ENCODE measurements around the gene HIC2. TPM values are rescaled to one million over a fixed set of nuclear protein-coding genes. Genes with fewer than 3 reads are reported as not detected.
"Not testable (repeated sequence)": the region's sequence is repeated elsewhere in the genome, so short reads cannot be mapped to it uniquely, and the experiment has no call there.

HIC2 gene
- total and polyA plus RNA-seq, 9 of the 15 experiments (the other 6 are each of a cell fraction or from before 2014, with no cell fraction given): 1.7 to 117 (median 35.5) TPM

DNA sequence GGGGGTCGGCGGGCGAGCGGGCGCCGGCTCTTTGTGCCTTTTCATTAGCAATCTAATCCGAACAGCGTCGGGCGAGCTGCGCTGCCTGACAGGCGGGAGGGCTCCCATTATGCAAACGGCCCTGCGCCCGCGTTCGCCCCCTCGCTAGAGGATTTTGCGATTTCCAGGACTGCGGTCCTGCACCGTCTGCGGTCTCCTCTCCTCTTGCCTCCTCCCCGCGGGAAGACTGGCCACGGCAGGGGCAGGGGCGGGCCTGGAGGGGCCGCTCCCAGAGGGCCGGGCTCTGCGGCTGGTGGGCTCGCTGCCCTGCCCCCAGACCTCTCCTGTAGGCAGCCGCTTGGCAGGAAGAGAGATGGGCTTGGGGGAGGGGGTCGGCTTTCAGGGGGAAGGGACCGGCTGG is 682 bp downstream of the HIC2 start:
- WGBS (ENCODE audit: insufficient coverage, low coverage, missing lambda C conversion rate): under 1% methylated on average over 18 of the region's 33 CpGs
- H3K9me3 ChIP-seq (replicated peaks; ENCODE audit: control insufficient read depth, insufficient read depth, low read depth, low read length); DNase-seq (ENCODE audit: extremely low read depth in 1 of 4, low spot score in 3 of 4); intact Hi-C loops (cut with micrococcal nuclease); FAIRE-seq; H2AFZ ChIP-seq (ENCODE audit: low read depth, low read length); H3K9me1 ChIP-seq (ENCODE audit: control insufficient read depth, insufficient read depth, low read length); H3K27me3 ChIP-seq (ENCODE audit: control insufficient read depth in 2 of 2, insufficient read depth in 2 of 2, low read length in 2 of 2); POLR2A ChIA-PET; CTCF ChIA-PET (ENCODE audit: low intra/inter-chr PET ratio); H3K36me3 ChIP-seq (ENCODE audit: control insufficient read depth, insufficient read depth, low read length); H4K20me1 ChIP-seq (replicated peaks; ENCODE audit: control insufficient read depth, insufficient read depth, low read length); BruUV-seq (replicated peaks); H3K79me2 ChIP-seq (ENCODE audit: control insufficient read depth, insufficient read depth, low read length); H3K4me1 ChIP-seq (replicated peaks in 1 of 2; ENCODE audit: control insufficient read depth in 2 of 2, insufficient read depth in 2 of 2, low read length in 2 of 2); TF ChIP-seq CEBPG (tag; conservative IDR thresholded peaks at IDR 0.05 in 1 of 2, IDR thresholded peaks at IDR 0.05 in 1 of 2): not testable (repeated sequence)
- peak overlapping the region; percentile 54 for H3K4me3 ChIP-seq
- H3K4me2 ChIP-seq (ENCODE audit: insufficient read depth, low read length): peak overlapping the region; percentile 76; the same call in 1 of the 2 replicates
- peak; percentile 70 for ATAC-seq
- H3K9ac ChIP-seq (ENCODE audit: insufficient read depth in 1 of 2, low read depth in 2 of 2, low read length in 2 of 2): peak overlapping the region; percentile 51 to 89; a peak in 3 of 4 replicates
- in situ Hi-C loops (cut with MboI): loop anchor here (25.0 kb wide), 2 partner anchors 519 to 1119 kb away; no protein-coding TSS in a partner anchor
- H3K27ac ChIP-seq (ENCODE audit: extremely low read depth, low read depth, low read length): peak overlapping the region; percentile 75; the same call in 2 of the 3 replicates
- TF ChIP-seq, protein P1, sequence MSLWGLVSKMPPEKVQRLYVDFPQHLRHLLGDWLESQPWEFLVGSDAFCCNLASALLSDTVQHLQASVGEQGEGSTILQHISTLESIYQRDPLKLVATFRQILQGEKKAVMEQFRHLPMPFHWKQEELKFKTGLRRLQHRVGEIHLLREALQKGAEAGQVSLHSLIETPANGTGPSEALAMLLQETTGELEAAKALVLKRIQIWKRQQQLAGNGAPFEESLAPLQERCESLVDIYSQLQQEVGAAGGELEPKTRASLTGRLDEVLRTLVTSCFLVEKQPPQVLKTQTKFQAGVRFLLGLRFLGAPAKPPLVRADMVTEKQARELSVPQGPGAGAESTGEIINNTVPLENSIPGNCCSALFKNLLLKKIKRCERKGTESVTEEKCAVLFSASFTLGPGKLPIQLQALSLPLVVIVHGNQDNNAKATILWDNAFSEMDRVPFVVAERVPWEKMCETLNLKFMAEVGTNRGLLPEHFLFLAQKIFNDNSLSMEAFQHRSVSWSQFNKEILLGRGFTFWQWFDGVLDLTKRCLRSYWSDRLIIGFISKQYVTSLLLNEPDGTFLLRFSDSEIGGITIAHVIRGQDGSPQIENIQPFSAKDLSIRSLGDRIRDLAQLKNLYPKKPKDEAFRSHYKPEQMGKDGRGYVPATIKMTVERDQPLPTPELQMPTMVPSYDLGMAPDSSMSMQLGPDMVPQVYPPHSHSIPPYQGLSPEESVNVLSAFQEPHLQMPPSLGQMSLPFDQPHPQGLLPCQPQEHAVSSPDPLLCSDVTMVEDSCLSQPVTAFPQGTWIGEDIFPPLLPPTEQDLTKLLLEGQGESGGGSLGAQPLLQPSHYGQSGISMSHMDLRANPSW (CRISPR knock-in tag; IDR thresholded peaks at IDR 0.05): peak; percentile 80; the same call in 1 of the 2 replicates
- TF ChIP-seq POLR2G (IDR thresholded peaks at IDR 0.05; ENCODE audit: low read depth, low read length) (peak; percentile 44; the same call in 1 of the 2 replicates), RB1 (IDR thresholded peaks at IDR 0.05; ENCODE audit: low read depth) (peak; percentile 19; the same call in 1 of the 2 replicates), CXXC5 (CRISPR knock-in tag; IDR thresholded peaks at IDR 0.05) (peak; percentile 61), NR3C1 (CRISPR knock-in tag; IDR thresholded peaks at IDR 0.05) (0 out of 2 replicates have a peak, but pooled peaks have one; percentile 39), CEBPG (CRISPR knock-in tag; IDR thresholded peaks at IDR 0.05) (peak; percentile 37; the same call in 1 of the 2 replicates), ZFX (CRISPR knock-in tag; IDR thresholded peaks at IDR 0.05) (peak; percentile 65)
- TF ChIP-seq, protein P2, sequence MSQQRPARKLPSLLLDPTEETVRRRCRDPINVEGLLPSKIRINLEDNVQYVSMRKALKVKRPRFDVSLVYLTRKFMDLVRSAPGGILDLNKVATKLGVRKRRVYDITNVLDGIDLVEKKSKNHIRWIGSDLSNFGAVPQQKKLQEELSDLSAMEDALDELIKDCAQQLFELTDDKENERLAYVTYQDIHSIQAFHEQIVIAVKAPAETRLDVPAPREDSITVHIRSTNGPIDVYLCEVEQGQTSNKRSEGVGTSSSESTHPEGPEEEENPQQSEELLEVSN (IDR thresholded peaks at IDR 0.05; ENCODE audit: borderline replicate concordance in 1 of 2, extremely low read depth in 1 of 2, insufficient read depth in 1 of 2, insufficient read length in 1 of 2, low read depth in 1 of 2, low read length in 1 of 2, poor library complexity in 1 of 2, severe bottlenecking in 1 of 2): peak in 1 of 2 experiments; percentile 11
- TF ChIP-seq, protein P3, sequence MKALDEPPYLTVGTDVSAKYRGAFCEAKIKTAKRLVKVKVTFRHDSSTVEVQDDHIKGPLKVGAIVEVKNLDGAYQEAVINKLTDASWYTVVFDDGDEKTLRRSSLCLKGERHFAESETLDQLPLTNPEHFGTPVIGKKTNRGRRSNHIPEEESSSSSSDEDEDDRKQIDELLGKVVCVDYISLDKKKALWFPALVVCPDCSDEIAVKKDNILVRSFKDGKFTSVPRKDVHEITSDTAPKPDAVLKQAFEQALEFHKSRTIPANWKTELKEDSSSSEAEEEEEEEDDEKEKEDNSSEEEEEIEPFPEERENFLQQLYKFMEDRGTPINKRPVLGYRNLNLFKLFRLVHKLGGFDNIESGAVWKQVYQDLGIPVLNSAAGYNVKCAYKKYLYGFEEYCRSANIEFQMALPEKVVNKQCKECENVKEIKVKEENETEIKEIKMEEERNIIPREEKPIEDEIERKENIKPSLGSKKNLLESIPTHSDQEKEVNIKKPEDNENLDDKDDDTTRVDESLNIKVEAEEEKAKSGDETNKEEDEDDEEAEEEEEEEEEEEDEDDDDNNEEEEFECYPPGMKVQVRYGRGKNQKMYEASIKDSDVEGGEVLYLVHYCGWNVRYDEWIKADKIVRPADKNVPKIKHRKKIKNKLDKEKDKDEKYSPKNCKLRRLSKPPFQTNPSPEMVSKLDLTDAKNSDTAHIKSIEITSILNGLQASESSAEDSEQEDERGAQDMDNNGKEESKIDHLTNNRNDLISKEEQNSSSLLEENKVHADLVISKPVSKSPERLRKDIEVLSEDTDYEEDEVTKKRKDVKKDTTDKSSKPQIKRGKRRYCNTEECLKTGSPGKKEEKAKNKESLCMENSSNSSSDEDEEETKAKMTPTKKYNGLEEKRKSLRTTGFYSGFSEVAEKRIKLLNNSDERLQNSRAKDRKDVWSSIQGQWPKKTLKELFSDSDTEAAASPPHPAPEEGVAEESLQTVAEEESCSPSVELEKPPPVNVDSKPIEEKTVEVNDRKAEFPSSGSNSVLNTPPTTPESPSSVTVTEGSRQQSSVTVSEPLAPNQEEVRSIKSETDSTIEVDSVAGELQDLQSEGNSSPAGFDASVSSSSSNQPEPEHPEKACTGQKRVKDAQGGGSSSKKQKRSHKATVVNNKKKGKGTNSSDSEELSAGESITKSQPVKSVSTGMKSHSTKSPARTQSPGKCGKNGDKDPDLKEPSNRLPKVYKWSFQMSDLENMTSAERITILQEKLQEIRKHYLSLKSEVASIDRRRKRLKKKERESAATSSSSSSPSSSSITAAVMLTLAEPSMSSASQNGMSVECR (CRISPR knock-in tag; IDR thresholded peaks at IDR 0.05): peak; percentile 72
- TF ChIP-seq, protein P4, sequence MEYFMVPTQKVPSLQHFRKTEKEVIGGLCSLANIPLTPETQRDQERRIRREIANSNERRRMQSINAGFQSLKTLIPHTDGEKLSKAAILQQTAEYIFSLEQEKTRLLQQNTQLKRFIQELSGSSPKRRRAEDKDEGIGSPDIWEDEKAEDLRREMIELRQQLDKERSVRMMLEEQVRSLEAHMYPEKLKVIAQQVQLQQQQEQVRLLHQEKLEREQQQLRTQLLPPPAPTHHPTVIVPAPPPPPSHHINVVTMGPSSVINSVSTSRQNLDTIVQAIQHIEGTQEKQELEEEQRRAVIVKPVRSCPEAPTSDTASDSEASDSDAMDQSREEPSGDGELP (CRISPR knock-in tag; IDR thresholded peaks at IDR 0.05; ENCODE audit: borderline replicate concordance): peak; percentile 50; the same call in 1 of the 2 replicates

All from K562 (cell line).